ENCODE measurements around the gene TTBK1. TPM values are rescaled to one million over a fixed set of nuclear protein-coding genes. Genes with fewer than 3 reads are reported as not detected.

The TTBK1 gene
- total and polyA plus RNA-seq, 7 donors: under 0.01 to 0.55 (median 0.25) TPM; not detected in 1

GRCh38 chr6:43306086-43306485 lies 62.8 kb downstream of the TTBK1 start:
- DNase-seq: no peak
- H3K27ac ChIP-seq: no peak overlapping the region
- no peaks in the 10 kb centered on the region for H3K36me3 ChIP-seq
- H3K9me3 ChIP-seq: no peaks in the 10 kb centered on the region
- peaks cover 0 to 22% (median 0%) of the 10 kb centered on the region in 3 donors for H3K27me3 ChIP-seq
- intact Hi-C loops (cut with DNase I): no loop called here
- no peak overlapping the region for H3K4me3 ChIP-seq
- WGBS, 2 donors: 95 to 96% methylated on average over 7 of the region's 7 CpGs
- H3K4me1 ChIP-seq: peaks cover 0 to 13% (median 8%) of the 10 kb centered on the region in 4 donors
- TF ChIP-seq POLR2A (IDR thresholded peaks at IDR 0.05) (no peak), POLR2AphosphoS5 (IDR thresholded peaks at IDR 0.05) (no peak), EP300 (IDR thresholded peaks at IDR 0.05) (no peak)
- TF ChIP-seq, protein P1, sequence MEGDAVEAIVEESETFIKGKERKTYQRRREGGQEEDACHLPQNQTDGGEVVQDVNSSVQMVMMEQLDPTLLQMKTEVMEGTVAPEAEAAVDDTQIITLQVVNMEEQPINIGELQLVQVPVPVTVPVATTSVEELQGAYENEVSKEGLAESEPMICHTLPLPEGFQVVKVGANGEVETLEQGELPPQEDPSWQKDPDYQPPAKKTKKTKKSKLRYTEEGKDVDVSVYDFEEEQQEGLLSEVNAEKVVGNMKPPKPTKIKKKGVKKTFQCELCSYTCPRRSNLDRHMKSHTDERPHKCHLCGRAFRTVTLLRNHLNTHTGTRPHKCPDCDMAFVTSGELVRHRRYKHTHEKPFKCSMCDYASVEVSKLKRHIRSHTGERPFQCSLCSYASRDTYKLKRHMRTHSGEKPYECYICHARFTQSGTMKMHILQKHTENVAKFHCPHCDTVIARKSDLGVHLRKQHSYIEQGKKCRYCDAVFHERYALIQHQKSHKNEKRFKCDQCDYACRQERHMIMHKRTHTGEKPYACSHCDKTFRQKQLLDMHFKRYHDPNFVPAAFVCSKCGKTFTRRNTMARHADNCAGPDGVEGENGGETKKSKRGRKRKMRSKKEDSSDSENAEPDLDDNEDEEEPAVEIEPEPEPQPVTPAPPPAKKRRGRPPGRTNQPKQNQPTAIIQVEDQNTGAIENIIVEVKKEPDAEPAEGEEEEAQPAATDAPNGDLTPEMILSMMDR (IDR thresholded peaks at IDR 0.05): no peak

DNA sequence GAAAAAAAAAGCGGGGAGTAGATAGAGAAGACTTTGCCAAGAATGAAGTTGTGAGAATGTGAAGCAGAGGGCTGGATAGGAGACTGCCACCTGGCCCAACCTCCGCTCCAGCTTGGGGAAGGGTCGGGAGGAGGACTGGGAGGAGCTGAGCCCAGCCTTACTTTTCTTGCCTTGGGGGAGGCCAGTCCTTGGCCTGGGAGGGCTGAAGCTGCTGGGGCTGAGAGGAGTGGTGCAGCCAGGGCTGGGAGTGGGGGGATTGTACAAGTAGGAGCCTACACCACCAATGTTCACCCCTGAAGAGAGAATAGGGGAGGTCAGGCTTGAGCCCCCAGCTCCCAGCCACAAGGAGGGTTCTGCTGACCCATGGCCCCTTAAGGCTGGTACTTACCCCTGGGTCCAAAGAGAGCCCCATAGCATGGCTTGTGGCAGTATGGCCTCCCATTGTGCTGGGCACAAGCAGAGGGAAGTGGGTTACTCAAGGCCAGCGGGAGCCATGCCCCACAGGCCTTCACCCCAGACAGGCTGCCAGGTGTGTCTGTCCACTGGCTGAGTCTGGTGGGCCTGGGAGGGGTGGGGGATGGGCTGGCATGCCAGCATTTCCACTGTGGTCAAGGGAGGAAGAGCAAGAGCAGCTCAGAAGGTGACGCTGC lies 64.3 kb downstream of the TTBK1 start:
- peaks cover 0 to 13% (median 8%) of the 10 kb centered on the region in 4 donors for H3K4me1 ChIP-seq
- H3K4me3 ChIP-seq: no peak overlapping the region
- no peaks in the 10 kb centered on the region for H3K36me3 ChIP-seq
- H3K27ac ChIP-seq: no peak overlapping the region
- 88 to 93% methylated on average over 5 of the region's 5 CpGs for WGBS, 2 donors
- H3K27me3 ChIP-seq: peaks cover 0 to 22% (median 0%) of the 10 kb centered on the region in 3 donors
- TF ChIP-seq POLR2AphosphoS5 (IDR thresholded peaks at IDR 0.05) (no peak), POLR2A (IDR thresholded peaks at IDR 0.05) (no peak), EP300 (IDR thresholded peaks at IDR 0.05) (no peak)
- TF ChIP-seq, protein P1 (IDR thresholded peaks at IDR 0.05): no peak
- DNase-seq: no peak
- H3K9me3 ChIP-seq: no peaks in the 10 kb centered on the region
- intact Hi-C loops (cut with DNase I): no loop called here

- H3K4me1 ChIP-seq: peaks cover 0 to 13% (median 8%) of the 10 kb centered on the region in 4 donors
- H3K27ac ChIP-seq: no peak within 1 kb of the TSS
- TF ChIP-seq EP300 (IDR thresholded peaks at IDR 0.05): no peak
- no peak for TF ChIP-seq POLR2AphosphoS5 (IDR thresholded peaks at IDR 0.05)
- no peak for TF ChIP-seq POLR2A (IDR thresholded peaks at IDR 0.05)
- TF ChIP-seq, protein P1 (IDR thresholded peaks at IDR 0.05): no peak
- H3K36me3 ChIP-seq: no peaks in the 10 kb centered on the region
- peak within 1 kb of the TSS in 3 of 4 donors; percentile 19 to 33 (median 33) for H3K4me3 ChIP-seq
- 12 to 40% methylated on average over 39 of the region's 39 CpGs for WGBS, 2 donors
- DNase-seq: no peak
- intact Hi-C loops (cut with DNase I): no loop called here
- H3K27me3 ChIP-seq: peaks cover 0 to 22% (median 0%) of the 10 kb centered on the region in 3 donors
- H3K9me3 ChIP-seq: no peaks in the 10 kb centered on the region
Measured at GRCh38 chr6:43308101-43308989, 65.1 kb downstream of the TTBK1 start, which contains the start of gene CRIP3. CRIP3 (minus strand) TSS chr6:43308826; CDS start chr6:43308792, 34 bp downstream.

GRCh38 chr6:43308990-43309477 lies 65.8 kb downstream of the TTBK1 start:
- no peak overlapping the region for H3K27ac ChIP-seq
- no peak for TF ChIP-seq POLR2A (IDR thresholded peaks at IDR 0.05)
- TF ChIP-seq, protein P1 (IDR thresholded peaks at IDR 0.05): no peak
- TF ChIP-seq EP300 (IDR thresholded peaks at IDR 0.05): no peak
- TF ChIP-seq POLR2AphosphoS5 (IDR thresholded peaks at IDR 0.05): no peak
- peaks cover 0 to 22% (median 0%) of the 10 kb centered on the region in 3 donors for H3K27me3 ChIP-seq
- no peaks in the 10 kb centered on the region for H3K9me3 ChIP-seq
- no peaks in the 10 kb centered on the region for H3K36me3 ChIP-seq
- WGBS, 2 donors: 46 to 57% methylated on average over 9 of the region's 9 CpGs
- peaks cover 0 to 13% (median 8%) of the 10 kb centered on the region in 4 donors for H3K4me1 ChIP-seq
- DNase-seq: no peak
- intact Hi-C loops (cut with DNase I): no loop called here
- H3K4me3 ChIP-seq: peak overlapping the region in 3 of 4 donors; percentile 19 to 33 (median 33)
